Endometrium (tissue), 2 donors: Measurements from ENCODE around the gene NR2F1-AS1.

Experiments
- FAIRE-seq: peaks from 2 replicates; lab custom pipeline; 2012; peaks lifted over from hg19 to GRCh38; lab: Jason Lieb, UNC
- donor health status: control.
- donor health status: control.

Gene NR2F1-AS1

DNA sequence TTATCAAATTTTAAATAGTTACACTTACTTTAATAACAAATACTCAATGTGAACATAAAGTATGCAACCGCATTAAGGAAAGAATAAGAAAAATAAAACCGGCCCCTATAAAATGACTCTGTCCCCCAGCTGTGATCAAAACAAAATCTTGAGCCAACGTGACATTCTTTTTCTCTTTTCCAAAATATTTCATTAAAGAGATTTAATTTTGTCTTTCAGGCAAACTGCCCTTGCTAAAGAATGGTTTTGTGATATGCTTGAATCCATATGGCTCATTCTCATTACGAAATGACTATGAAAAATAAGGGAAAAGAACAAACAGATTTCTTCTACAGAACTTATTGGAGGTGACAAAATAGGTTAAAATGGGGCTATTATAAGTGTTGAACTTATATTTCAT is 197.0 kb downstream of the NR2F1-AS1 start:
- FAIRE-seq: no peak

DNA sequence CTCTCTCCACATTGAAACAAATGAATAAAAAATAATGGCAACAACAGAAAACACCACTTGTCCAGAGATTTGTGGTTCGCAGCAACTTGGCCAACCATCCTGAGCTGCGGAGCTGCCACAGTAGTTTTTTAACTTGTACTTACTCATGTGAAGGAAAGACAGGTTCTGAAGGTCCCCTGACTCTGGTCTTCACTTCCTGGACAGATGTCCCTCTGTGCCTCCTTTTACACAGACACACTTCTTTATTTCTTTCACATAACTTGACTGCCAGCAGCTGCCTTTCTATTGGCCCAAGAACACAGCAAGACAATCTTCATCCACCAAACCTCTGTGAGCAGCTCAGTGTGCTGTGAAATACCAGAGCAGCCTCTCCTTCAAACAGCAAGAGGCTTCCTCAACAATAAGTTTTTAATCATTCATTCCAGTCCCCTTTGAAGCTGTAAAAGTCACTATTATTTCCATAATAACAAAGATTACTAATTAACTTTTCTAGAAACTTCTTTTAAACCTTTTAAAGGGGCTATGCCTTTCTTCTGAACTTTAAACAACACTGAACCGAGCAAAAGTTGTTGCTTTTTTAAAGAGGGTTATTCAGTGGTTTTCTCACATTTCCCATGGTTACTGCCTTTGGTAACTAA is 198.7 kb downstream of the NR2F1-AS1 start:
- FAIRE-seq: peak; percentile 39

DNA sequence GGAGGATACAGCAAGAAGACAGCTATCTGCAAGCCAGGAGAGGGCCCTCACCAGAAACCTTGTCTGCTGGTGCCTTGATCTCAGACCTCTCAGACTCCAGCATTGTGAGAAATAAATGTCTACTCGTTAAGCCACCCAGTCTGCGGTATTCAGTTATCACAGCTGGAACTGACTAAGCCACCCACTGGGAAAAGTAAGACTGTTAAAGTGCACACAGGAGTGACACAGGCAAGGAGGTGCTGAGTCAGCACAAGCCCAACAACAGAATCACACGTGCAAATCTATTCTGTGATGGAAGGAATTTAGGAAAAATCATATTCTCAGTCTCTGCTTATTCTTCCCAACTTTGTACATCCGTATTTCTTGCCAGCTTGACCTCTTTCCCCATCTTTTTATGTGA is 200.0 kb downstream of the NR2F1-AS1 start:
- FAIRE-seq: no peak

DNA sequence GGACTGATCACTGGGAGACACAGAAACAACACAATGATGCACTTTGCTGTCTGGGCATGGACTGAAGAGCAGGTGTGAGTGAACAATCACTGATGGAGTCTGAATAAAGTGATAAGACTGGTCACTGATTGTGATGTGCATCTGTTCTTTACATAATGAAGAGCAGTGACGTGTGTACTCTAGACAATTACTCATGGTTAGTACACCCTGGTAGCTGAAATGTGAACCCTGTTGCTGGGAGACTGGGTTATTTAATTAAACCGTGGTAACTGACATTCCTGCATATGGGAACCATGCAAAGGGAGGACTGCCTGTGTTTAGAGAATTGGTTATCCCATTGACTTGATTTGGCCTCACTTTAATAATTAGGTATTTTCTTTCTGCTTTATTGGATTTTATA is 202.9 kb downstream of the NR2F1-AS1 start:
- FAIRE-seq: no peak

GRCh38 chr5:93371893-93372292 is 209.1 kb downstream of the NR2F1-AS1 start:
- no peak for FAIRE-seq

- FAIRE-seq: no peak
These were observed 216.6 kb downstream of the NR2F1-AS1 start for GRCh38 chr5:93364378-93364777.

- FAIRE-seq: no peak
These were observed 220.5 kb downstream of the NR2F1-AS1 start for GRCh38 chr5:93360436-93361088.

DNA sequence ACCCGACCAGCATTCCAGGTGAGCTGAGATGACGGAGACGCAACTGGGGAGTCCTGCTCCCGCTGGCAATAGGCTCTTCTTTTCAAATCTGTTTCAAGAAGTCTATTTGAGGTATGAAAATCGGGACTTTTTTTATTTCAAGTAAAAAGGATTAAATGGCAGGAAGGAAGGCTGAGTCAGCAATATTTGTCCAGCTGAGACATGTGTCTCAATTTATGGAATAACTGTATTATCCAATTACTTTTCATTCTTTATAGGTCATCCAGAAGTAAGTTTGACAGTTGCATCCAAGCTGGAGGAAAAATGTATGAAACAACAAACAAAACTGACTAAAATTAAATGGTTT is 221.1 kb downstream of the NR2F1-AS1 start:
- no peak for FAIRE-seq
